CD8-positive, alpha-beta memory T cell (primary cell): ENCODE results near the gene IMPA2. TPM values are rescaled to one million over a fixed set of nuclear protein-coding genes. Genes with fewer than 3 reads are reported as not detected.

Experiments used
- CTCF ChIA-PET: fragments of 350-600 bp; sonication (Branson Sonifier 250); formaldehyde crosslinking; loops from one replicate; lab custom pipeline; 2021; ENCODE audit warnings: antibody characterized with exemption; lab: Charles Lee
- POLR2A ChIA-PET: fragments of 350-600 bp; sonication (Branson Sonifier 250); formaldehyde crosslinking; loops from one replicate; lab custom pipeline; 2021; ENCODE audit warnings: antibody characterized with exemption; lab: Charles Lee
- DNase-seq, 5 donors: peaks; one replicate each; pipeline versions ENCODE4 v3.0.0 to v3.0.0-alpha.2; 2020 to 2022; ENCODE audit warnings: mixed read lengths in 1 of 5
- H3K27ac ChIP-seq: one replicate; pipeline ENCODE4 v1.7.0; 2013; ENCODE audit warnings: low read depth, mild to moderate bottlenecking, low read length, moderate library complexity
- H3K27me3 ChIP-seq: 2 replicates; pipeline ENCODE4 v1.7.0; 2013; ENCODE audit warnings: low read length, mild to moderate bottlenecking; ENCODE audit not compliant: insufficient read depth, poor library complexity, severe bottlenecking
- H3K36me3 ChIP-seq: 2 replicates; pipeline ENCODE4 v1.7.0; 2013; ENCODE audit warnings: mild to moderate bottlenecking, low read length, moderate library complexity; ENCODE audit not compliant: insufficient read depth
- H3K4me1 ChIP-seq: 2 replicates; pipeline ENCODE4 v1.7.0; 2013; ENCODE audit warnings: mild to moderate bottlenecking, low read length, moderate library complexity; ENCODE audit not compliant: insufficient read depth
- H3K4me3 ChIP-seq: 2 replicates; pipeline ENCODE4 v1.7.0; 2013; ENCODE audit warnings: mild to moderate bottlenecking, low read length
- H3K9me3 ChIP-seq: 2 replicates; pipeline ENCODE4 v1.7.0; 2013; ENCODE audit warnings: mild to moderate bottlenecking, low read length
- H3K27ac Mint-ChIP-seq, 8 donors: one replicate each; pipeline ENCODE4 v1.8.0; 2020 to 2021; ENCODE audit warnings: mixed read lengths in 8 of 8, mild to moderate bottlenecking in 6 of 8, inconsistent platforms in 3 of 8, moderate library complexity in 3 of 8
- H3K27me3 Mint-ChIP-seq, 2 donors: one replicate each; pipeline ENCODE4 v1.8.0; 2020 to 2021; ENCODE audit warnings: mixed read lengths in 2 of 2, mild to moderate bottlenecking in 1 of 2, moderate library complexity in 1 of 2
- H3K36me3 Mint-ChIP-seq, 3 donors: one replicate each; pipeline ENCODE4 v1.8.0; 2020 to 2021; ENCODE audit warnings: mixed read lengths in 3 of 3, inconsistent platforms in 1 of 3, mild to moderate bottlenecking in 1 of 3
- H3K4me1 Mint-ChIP-seq, 3 donors: one replicate each; pipeline ENCODE4 v1.8.0; 2020 to 2021; ENCODE audit warnings: mixed read lengths in 3 of 3, inconsistent platforms in 1 of 3, mild to moderate bottlenecking in 1 of 3
- H3K4me3 Mint-ChIP-seq, 7 donors: one replicate each; pipeline ENCODE4 v1.8.0; 2020 to 2021; ENCODE audit warnings: mixed read lengths in 7 of 7, mild to moderate bottlenecking in 6 of 7, moderate library complexity in 4 of 7, inconsistent platforms in 2 of 7
- H3K9me3 Mint-ChIP-seq, 5 donors: one replicate each; pipeline ENCODE4 v1.8.0; 2020 to 2022; ENCODE audit warnings: mixed read lengths in 5 of 5, mild to moderate bottlenecking in 3 of 5, moderate library complexity in 2 of 5, inconsistent platforms in 1 of 5
- polyA plus RNA-seq: library from polyadenylated mRNA; unstranded; fragments of 300-500 nt; fragmentation: Illumina TruSeq; gene quantifications from one replicate; pipeline ENCODE4 v1.2.3, GENCODE V29; 2021
- total RNA-seq, 2 experiments: library from RNA; stranded (reverse); gene quantifications; one replicate each; pipeline ENCODE4 v1.2.3, GENCODE V29; 2021

IMPA2 gene
- total and polyA plus RNA-seq, 3 experiments from 2014 or later = 6.2 to 14.0 (median 13.3) TPM

DNA sequence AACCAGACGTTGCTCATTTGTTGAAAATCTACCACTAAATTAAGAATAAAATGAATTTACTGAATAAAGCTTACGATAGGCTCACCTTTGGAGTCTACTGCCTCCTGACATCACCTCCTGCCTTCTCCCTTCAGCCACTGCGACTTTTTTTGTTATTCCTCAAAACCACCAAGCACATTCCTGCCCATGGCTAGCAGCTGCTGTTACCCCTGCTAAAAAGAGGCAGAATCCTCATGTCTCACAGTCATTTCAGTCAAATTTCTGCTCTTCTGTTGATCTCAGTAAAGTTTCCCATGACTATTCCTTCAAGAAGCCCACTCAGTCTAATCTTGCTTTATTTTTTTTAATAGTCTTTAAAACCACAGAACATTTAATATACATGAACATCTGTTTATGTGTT lies 71.6 kb downstream of the IMPA2 start:
- Mint-ChIP-seq H3K27me3 (peaks cover 11 to 14% of the 10 kb centered on the region in 2 donors), H3K4me3 (no peak overlapping the region), H3K27ac (no peak overlapping the region), H3K36me3 (no peaks in the 10 kb centered on the region), H3K9me3 (no peaks in the 10 kb centered on the region), H3K4me1 (no peaks in the 10 kb centered on the region)
- no peak overlapping the region for H3K4me3 ChIP-seq
- no peaks in the 10 kb centered on the region for H3K9me3 ChIP-seq
- H3K27ac ChIP-seq = no peak overlapping the region
- H3K4me1 ChIP-seq = no peaks in the 10 kb centered on the region
- ChIA-PET POLR2A (no interaction called here), CTCF (no interaction called here)
- H3K36me3 ChIP-seq = no peaks in the 10 kb centered on the region
- H3K27me3 ChIP-seq = no peaks in the 10 kb centered on the region
- no peak for DNase-seq

DNA sequence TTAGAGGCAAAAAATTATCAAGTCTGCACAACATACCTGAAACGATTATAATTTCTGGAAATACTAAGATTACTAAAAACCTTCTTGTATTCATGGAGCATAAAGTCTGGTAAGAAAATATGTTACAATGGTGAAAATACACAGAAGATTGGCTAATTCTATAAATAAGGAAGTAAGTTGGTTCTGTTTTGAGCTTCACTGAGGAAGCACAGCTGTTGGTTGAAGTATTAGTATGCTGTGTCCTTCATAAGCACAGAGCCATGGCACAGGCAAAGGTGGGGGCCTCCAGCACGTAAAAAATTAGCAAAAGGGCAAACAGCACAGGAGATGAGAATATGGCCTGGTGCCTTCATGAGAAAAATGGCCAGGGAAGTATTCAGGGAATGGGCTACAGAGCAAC lies 72.0 kb downstream of the IMPA2 start:
- POLR2A ChIA-PET = interaction anchor here (0.5 kb wide), 1 partner anchor 114 kb away, joined by 5 read pairs; no protein-coding TSS in a partner anchor
- no peak overlapping the region for H3K4me3 Mint-ChIP-seq
- H3K9me3 Mint-ChIP-seq = no peaks in the 10 kb centered on the region
- Histone ChIP-seq H3K4me1 (no peaks in the 10 kb centered on the region), H3K4me3 (no peak overlapping the region), H3K27me3 (no peaks in the 10 kb centered on the region), H3K36me3 (no peaks in the 10 kb centered on the region), H3K27ac (no peak overlapping the region), H3K9me3 (no peaks in the 10 kb centered on the region)
- no peak for DNase-seq
- H3K36me3 Mint-ChIP-seq = no peaks in the 10 kb centered on the region
- CTCF ChIA-PET = no interaction called here
- no peak overlapping the region for H3K27ac Mint-ChIP-seq
- no peaks in the 10 kb centered on the region for H3K4me1 Mint-ChIP-seq
- peaks cover 11 to 14% of the 10 kb centered on the region in 2 donors for H3K27me3 Mint-ChIP-seq

DNA sequence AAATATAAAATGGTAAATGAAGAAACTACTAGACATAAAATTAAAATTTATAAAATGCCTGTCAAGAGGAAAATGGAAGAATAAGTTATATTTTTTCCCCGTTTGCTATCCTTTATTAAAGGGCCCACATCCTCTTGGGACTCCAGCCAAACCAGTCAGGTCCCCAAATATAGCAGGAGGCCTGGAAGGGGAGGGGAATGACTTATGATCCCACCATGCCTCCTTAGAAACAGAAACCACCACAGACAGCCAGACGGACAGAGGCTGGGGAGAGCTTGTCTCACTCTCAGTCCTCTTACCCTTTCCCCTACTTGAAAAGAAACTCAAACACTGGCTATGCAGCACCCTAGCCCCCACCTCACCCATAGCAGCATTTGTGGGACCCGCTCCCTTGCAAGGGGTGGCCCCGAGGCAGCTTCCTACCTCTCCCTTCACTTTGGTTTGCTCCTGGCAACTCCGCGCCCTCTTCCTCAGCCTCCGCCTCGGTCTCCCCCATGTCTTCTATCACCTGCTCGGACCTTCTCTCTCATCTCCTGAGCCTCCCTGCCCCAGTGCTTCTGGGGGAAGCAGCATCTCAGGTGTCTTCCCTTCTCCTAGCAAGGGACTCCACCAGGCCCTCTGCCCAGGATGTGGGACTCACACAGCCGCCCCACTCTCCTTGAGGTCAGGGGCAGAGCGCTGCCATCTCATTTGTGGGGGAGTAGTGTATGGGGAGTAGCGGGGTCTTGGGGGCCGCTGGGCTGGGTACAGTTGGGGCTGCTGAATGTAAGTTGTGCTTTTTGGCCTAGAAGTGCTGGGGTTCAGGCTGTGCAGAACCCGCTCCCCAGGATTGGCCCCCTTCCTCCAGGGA lies 75.0 kb downstream of the IMPA2 start:
- Histone ChIP-seq H3K4me1 (no peaks in the 10 kb centered on the region), H3K27ac (no peak overlapping the region), H3K9me3 (no peaks in the 10 kb centered on the region), H3K36me3 (no peaks in the 10 kb centered on the region), H3K4me3 (no peak overlapping the region), H3K27me3 (no peaks in the 10 kb centered on the region)
- DNase-seq = no peak
- ChIA-PET POLR2A (no interaction called here), CTCF (no interaction called here)
- Mint-ChIP-seq H3K36me3 (no peaks in the 10 kb centered on the region), H3K4me1 (no peaks in the 10 kb centered on the region), H3K9me3 (no peaks in the 10 kb centered on the region), H3K27me3 (peaks cover 7 to 8% of the 10 kb centered on the region in 2 donors), H3K4me3 (no peak overlapping the region), H3K27ac (no peak overlapping the region)

DNA sequence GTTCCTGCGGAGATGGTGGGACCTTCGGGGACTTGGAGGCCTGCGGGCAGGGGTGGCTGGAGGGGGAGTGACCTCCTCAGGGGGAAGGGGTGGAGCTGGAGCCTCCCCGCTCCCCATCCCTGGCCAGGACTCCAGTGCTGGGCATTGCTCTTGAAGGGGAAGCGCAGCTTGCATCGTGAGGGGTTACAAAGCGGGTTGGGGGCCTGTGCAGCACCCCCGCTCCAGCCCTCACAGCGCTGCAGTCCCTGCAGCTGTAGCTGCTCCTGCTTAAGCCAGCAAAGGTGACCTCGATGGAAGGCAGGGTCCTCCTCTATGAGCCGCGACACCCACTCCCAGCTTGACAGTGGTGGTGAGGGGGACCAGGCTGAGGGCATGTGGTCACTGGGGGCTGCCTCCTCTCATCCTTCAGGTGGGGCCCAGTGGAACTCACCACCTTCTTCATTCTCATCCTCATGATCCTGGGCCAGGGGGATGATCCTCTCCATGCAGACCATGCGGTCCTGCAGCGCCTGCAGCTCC lies 75.6 kb downstream of the IMPA2 start:
- Mint-ChIP-seq H3K4me3 (no peak overlapping the region), H3K36me3 (no peaks in the 10 kb centered on the region), H3K9me3 (no peaks in the 10 kb centered on the region), H3K27me3 (peaks cover 7 to 8% of the 10 kb centered on the region in 2 donors), H3K4me1 (no peaks in the 10 kb centered on the region), H3K27ac (no peak overlapping the region)
- Histone ChIP-seq H3K27ac (no peak overlapping the region), H3K9me3 (no peaks in the 10 kb centered on the region), H3K36me3 (no peaks in the 10 kb centered on the region), H3K4me1 (no peaks in the 10 kb centered on the region), H3K27me3 (no peaks in the 10 kb centered on the region), H3K4me3 (no peak overlapping the region)
- DNase-seq = no peak
- ChIA-PET POLR2A (no interaction called here), CTCF (no interaction called here)

DNA sequence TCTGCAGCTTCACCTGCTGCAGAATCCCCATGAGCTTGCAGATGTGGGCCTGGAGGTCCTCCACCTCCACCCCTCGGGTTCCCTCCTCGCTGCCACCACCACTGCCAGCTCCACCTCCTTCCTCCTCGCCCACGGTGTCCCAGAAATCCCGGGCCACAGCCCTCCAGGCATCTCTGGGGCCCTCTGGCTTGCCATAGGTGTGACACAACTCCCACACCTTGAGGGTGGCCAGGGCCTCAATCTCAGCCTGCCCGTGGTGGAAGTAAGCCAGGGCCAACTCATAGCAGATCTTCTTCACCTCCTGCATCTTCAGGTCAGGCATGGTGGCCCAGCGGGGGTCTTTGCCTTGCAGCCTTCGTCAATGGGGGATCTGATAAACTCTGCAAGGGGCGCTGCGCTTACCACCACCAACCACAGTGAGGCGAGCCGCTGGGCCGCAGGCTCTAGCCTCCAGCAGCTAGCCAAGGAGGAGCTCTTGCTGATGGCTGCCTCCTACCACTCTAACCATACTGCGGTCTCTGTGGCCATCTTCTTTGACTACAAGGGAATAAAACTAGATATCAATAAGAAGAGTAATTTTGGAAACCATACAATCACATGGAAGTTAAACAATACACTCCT lies 76.2 kb downstream of the IMPA2 start:
- H3K27ac ChIP-seq = no peak overlapping the region
- POLR2A ChIA-PET = no interaction called here
- H3K27me3 ChIP-seq = no peaks in the 10 kb centered on the region
- Mint-ChIP-seq H3K27ac (no peak overlapping the region), H3K27me3 (peaks cover 5 to 7% of the 10 kb centered on the region in 2 donors), H3K4me3 (no peak overlapping the region), H3K4me1 (no peaks in the 10 kb centered on the region), H3K9me3 (no peaks in the 10 kb centered on the region), H3K36me3 (no peaks in the 10 kb centered on the region)
- no peaks in the 10 kb centered on the region for H3K9me3 ChIP-seq
- H3K36me3 ChIP-seq = no peaks in the 10 kb centered on the region
- H3K4me3 ChIP-seq = no peak overlapping the region
- no peaks in the 10 kb centered on the region for H3K4me1 ChIP-seq
- no peak for DNase-seq
- CTCF ChIA-PET = no interaction called here

DNA sequence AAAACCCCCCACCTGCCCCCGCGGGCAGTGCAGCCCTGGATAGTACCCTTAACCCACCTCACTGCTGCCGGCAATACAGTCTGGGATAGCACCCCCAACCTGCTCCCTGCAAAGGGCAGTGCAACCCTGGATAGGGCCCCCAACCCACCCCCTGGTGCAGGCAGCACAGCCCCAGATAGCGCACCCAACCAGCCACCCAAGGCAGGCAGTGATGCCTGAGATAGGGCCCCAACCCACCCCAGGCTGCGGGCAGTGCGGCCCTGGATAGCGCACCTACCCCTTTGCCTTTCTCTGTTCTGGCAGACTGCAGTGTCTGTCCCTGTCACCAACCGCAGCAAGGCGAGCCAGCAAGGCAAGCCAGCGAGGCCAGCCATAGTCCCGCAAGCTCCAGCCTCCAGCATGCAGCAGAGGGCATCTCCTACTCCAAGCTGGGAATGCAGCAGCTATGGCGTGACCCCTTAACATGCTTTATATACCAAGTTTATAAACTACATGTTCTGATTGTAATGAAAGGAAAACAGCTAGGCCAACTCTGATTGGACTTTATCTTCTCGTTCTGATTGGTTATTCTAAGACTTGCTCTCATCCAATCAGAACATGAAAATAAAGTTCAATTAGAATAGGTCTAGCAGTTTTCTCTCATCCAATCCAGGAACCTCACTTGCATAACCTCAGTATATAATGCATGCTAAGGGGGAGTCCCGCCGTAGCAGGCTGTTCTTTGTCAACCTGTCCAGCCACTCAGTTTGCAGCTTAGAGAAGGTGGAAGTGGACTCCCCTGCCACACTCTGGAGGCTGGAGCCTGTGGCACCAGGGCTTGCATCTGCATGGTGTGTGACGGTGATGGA lies 78.3 kb downstream of the IMPA2 start:
- Mint-ChIP-seq H3K9me3 (no peaks in the 10 kb centered on the region), H3K27ac (no peak overlapping the region), H3K4me1 (no peaks in the 10 kb centered on the region), H3K36me3 (no peaks in the 10 kb centered on the region), H3K27me3 (peaks cover 0 to 4% of the 10 kb centered on the region in 2 donors), H3K4me3 (no peak overlapping the region)
- H3K36me3 ChIP-seq = no peaks in the 10 kb centered on the region
- no peak overlapping the region for H3K4me3 ChIP-seq
- H3K9me3 ChIP-seq = no peaks in the 10 kb centered on the region
- H3K27me3 ChIP-seq = no peaks in the 10 kb centered on the region
- DNase-seq = no peak
- ChIA-PET POLR2A (no interaction called here), CTCF (no interaction called here)
- no peaks in the 10 kb centered on the region for H3K4me1 ChIP-seq
- no peak overlapping the region for H3K27ac ChIP-seq

DNA sequence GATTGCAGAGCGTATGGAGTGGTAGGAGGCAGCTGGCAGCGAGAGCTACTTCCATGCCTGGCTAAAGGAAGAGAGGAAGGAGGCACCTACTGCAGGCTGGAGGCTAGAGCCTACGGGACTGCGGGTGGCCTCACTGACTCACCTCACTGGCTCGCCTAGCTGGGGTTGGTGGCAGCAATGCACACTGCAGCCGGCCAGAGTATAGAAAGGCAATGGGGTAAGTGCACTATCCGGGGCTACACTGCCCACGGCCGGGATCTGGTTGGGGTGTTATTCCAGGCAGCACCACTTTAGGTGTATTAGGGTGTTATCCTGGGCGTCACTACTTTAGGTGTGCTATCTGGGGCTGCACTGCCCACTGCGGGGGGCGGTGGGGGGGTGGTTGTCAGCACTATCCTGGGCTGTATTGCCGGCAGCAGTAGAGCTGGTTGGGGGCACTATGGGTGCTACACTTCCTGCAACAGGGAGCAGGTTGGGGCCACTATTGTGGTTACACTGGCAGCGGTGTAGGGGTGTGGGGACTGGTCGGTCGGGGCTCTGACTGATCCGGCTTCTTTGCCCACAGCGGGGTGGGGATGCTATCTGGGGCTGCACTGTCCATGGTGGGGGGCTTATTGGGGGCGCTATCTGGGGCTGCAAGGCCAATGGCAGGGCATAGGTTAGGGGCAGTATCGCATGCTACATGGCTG lies 79.0 kb downstream of the IMPA2 start:
- CTCF ChIA-PET = no interaction called here
- no peaks in the 10 kb centered on the region for H3K4me1 Mint-ChIP-seq

More for the DNA sequence above, 79.0 kb downstream of the IMPA2 start:
- H3K36me3 Mint-ChIP-seq = no peaks in the 10 kb centered on the region
- H3K4me1 ChIP-seq = no peaks in the 10 kb centered on the region
- no peaks in the 10 kb centered on the region for H3K27me3 ChIP-seq
- H3K36me3 ChIP-seq = no peaks in the 10 kb centered on the region
- peaks cover 0 to 4% of the 10 kb centered on the region in 2 donors for H3K27me3 Mint-ChIP-seq
- no peak overlapping the region for H3K4me3 ChIP-seq
- POLR2A ChIA-PET = no interaction called here
- DNase-seq = no peak
- no peaks in the 10 kb centered on the region for H3K9me3 ChIP-seq
- H3K27ac ChIP-seq = no peak overlapping the region
- no peak overlapping the region for H3K4me3 Mint-ChIP-seq
- no peak overlapping the region for H3K27ac Mint-ChIP-seq
- no peaks in the 10 kb centered on the region for H3K9me3 Mint-ChIP-seq
